CD1c-positive myeloid dendritic cell (primary cell): ENCODE results near the gene MXRA8.

Experiments
- DNase-seq: peaks from one replicate; pipeline ENCODE4 v3.0.0-alpha.2; 2016; ENCODE audit errors: extremely low spot score

Gene MXRA8

GRCh38 chr1:1335792-1336248 lies 22.5 kb downstream of the MXRA8 start:
- no peak for DNase-seq

- no peak for DNase-seq
These were observed 23.1 kb downstream of the MXRA8 start for GRCh38 chr1:1335283-1335682.

- no peak for DNase-seq
These were observed 23.5 kb downstream of the MXRA8 start for GRCh38 chr1:1334835-1335234.

DNA sequence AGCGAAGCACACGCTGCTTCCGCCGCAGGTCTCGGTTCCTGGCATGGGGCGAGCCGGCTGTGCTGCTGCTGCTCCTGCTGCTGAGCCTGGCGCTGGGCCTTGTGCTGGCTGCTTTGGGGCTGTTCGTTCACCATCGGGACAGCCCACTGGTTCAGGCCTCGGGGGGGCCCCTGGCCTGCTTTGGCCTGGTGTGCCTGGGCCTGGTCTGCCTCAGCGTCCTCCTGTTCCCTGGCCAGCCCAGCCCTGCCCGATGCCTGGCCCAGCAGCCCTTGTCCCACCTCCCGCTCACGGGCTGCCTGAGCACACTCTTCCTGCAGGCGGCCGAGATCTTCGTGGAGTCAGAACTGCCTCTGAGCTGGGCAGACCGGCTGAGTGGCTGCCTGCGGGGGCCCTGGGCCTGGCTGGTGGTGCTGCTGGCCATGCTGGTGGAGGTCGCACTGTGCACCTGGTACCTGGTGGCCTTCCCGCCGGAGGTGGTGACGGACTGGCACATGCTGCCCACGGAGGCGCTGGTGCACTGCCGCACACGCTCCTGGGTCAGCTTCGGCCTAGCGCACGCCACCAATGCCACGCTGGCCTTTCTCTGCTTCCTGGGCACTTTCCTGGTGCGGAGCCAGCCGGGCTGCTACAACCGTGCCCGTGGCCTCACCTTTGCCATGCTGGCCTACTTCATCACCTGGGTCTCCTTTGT lies 24.7 kb downstream of the MXRA8 start:
- DNase-seq = no peak

DNA sequence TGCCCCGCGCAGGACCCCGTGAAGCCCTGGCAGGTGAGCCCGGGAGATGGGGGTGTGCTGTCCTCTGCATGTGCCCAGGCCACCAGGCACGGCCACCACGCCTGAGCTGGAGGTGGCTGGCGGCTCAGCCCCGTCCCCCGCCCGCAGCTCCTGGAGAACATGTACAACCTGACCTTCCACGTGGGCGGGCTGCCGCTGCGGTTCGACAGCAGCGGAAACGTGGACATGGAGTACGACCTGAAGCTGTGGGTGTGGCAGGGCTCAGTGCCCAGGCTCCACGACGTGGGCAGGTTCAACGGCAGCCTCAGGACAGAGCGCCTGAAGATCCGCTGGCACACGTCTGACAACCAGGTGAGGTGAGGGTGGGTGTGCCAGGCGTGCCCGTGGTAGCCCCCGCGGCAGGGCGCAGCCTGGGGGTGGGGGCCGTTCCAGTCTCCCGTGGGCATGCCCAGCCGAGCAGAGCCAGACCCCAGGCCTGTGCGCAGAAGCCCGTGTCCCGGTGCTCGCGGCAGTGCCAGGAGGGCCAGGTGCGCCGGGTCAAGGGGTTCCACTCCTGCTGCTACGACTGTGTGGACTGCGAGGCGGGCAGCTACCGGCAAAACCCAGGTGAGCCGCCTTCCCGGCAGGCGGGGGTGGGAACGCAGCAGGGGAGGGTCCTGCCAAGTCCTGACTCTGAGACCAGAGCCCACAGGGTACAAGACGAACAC lies 25.4 kb downstream of the MXRA8 start:
- no peak for DNase-seq

DNA sequence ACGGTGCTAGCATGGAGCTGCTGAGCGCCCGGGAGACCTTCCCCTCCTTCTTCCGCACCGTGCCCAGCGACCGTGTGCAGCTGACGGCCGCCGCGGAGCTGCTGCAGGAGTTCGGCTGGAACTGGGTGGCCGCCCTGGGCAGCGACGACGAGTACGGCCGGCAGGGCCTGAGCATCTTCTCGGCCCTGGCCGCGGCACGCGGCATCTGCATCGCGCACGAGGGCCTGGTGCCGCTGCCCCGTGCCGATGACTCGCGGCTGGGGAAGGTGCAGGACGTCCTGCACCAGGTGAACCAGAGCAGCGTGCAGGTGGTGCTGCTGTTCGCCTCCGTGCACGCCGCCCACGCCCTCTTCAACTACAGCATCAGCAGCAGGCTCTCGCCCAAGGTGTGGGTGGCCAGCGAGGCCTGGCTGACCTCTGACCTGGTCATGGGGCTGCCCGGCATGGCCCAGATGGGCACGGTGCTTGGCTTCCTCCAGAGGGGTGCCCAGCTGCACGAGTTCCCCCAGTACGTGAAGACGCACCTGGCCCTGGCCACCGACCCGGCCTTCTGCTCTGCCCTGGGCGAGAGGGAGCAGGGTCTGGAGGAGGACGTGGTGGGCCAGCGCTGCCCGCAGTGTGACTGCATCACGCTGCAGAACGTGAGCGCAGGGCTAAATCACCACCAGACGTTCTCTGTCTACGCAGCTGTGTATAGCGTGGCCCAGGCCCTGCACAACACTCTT lies 26.2 kb downstream of the MXRA8 start:
- DNase-seq = no peak

GRCh38 chr1:1331068-1331965 lies 27.0 kb downstream of the MXRA8 start, which contains the start of gene TAS1R3:
TAS1R3 (plus strand) TSS chr1:1331280; CDS start chr1:1331346, 66 bp downstream.
- DNase-seq = no peak

- no peak for DNase-seq
These were observed 27.8 kb downstream of the MXRA8 start for GRCh38 chr1:1330366-1331067.

GRCh38 chr1:1329304-1330210 lies 28.8 kb downstream of the MXRA8 start:
- no peak for DNase-seq

- no peak for DNase-seq
These were observed 30.1 kb downstream of the MXRA8 start for GRCh38 chr1:1328254-1328653.

- DNase-seq = no peak
These were observed 31.1 kb downstream of the MXRA8 start for GRCh38 chr1:1327291-1327690.

GRCh38 chr1:1326075-1326605 lies 32.2 kb downstream of the MXRA8 start:
- no peak for DNase-seq

DNA sequence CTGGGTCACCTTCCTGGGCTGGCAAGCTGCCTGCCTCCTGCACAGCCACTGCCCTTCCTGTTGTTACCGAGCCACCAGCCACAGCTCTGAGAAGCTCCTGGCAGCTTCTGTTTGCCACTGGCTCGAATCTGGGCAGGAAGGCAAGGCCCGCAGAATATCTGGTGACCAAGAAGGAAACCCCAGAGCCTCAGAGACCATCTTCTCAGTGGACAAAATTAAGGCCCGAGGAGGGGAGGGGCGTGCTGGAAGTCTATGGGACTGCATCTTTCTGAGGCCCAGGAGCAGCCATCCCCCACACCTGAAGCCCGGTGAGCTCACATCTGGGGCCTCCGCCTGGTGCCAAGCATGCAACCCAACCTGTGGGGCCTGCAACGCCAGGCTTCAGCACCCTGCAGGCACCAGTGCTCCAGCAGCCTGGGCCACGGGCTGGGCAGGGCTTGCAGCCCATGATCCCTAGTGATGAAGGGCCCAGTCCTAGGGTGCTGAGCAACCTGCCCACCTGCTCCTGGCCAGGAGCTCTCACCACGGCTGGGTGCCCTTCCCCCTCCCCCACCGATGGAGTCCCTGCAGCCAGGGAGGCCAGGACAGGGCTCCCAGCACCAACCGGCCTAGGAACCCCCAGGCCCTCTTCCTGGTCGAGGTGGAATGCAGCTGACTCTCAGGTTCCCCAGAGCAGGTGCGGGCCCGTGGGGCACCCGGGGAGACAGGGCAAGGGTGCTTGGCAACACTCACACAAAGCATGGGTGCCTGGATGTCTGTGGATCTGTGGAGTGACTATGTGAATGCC lies 32.9 kb downstream of the MXRA8 start:
- DNase-seq = no peak

DNA sequence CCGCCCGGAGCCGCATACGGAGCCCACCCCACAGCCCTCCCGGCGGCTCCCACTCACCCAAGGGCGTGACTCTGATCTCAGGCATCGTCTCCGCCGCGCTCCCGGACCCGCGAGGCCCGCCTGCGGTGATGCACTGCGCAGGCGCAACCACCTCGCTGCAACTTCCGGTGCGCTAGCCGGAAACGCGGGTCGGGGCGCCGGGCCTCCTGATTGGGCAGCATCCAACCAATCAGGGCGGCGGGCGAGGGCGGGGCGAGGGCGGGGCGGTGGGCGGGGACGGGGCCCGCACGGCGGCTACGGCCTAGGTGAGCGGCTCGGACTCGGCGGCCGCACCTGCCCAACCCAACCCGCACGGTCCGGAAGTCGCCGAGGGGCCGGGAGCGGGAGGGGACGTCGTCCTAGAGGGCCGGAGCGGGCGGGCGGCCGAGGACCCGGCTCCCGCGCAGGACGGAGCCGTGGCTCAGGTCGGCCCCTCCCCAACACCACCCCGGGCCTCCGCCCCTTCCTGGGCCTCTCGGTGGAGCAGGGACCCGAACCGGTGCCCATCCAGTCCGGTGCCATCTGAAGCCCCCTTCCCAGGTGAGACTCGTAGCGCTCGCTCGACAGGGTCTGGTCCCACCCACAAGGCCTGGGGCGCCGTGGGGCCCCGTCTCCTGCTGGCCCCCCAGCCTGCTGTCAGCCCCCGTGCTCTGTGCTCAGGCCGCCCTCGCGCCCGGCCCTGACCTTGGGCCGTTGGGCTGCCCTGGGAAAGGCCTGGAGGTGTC lies 33.6 kb downstream of the MXRA8 start, which contains the start of the genes CPTP and INTS11:
CPTP (plus strand) TSS at position 279 of the 764 bp plus-strand sequence. CDS start 2,109 bp downstream, outside the sequence.
INTS11 (minus strand) TSS at position 137 of the 764 bp plus-strand sequence; CDS start at position 85, 52 bp downstream.
- DNase-seq = peak; percentile 96

DNA sequence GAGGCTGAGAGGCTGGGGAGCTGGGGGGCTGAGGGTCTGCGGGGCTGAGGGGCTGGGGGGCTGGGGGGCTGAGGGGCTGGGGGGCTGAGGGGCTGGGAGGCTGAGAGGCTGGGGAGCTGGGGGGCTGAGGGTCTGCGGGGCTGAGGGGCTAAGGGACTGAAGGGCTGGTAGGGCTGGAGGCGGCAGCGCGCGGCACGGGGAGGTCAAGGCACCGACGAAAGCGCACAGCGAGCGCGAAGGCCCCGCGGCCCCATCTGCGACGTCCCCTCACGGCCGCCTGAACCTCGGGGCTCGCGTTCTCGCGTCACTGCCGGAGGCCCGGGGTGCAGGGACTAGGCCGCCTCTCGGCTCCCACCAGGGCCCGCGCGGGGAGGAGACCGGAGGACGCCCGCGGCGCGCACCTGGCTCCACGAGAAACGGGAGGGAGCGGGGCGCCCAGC lies 34.3 kb downstream of the MXRA8 start:
- no peak for DNase-seq

DNA sequence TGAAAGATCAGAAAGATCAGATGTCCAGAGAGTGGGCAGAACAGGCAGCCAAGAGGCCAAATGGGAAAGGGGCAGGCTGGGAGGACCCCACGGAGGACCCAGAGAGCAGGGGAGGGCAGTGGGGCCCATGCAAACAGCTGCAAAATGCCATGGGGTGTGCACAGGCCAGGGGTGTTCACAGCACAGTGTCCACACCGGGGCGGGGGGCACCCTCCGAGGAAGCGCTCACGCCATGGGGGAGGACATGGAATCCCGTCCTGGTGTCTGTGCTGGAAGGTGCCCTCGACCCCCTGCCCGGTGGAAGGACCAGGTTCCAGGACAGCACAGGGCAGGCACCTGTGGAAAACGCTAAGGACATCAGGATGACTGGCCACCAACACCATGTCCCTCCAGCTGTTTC lies 35.4 kb downstream of the MXRA8 start:
- no peak for DNase-seq

- DNase-seq = no peak
These were observed 35.9 kb downstream of the MXRA8 start for GRCh38 chr1:1322418-1322817.

DNA sequence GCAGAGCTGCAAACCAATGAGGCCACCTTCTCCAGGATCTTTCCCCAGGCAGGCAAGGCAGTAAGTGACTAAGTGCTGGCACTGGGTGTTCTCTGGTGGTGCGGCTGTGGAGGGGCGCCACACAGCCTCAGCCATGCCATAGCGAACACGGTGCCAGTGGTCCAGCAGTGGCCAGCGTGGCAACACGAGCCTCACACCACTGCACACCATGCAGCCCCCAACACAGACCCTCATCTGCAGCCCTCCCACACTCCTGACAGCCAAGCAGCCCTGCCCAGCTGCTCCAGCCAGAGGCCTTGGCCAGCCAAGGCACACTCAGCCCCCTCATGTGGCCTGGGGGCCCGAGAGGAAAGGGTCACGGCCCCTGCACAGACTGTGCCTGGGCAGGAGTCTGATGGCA lies 36.9 kb downstream of the MXRA8 start:
- DNase-seq = no peak
